B cell (primary cell): Measurements from ENCODE around the gene SARS2. TPM values are rescaled to one million over a fixed set of nuclear protein-coding genes. Genes with fewer than 3 reads are reported as not detected.

Experiments
- ATAC-seq: fragments of 200-7000 bp; cut with Tn5 transposase; one replicate; pipeline ENCODE4 v1.10.0; 2021; ENCODE audit warnings: low read depth, mild to moderate bottlenecking, moderate number of reproducible peaks, moderate library complexity
- CTCF ChIA-PET: fragments of 350-600 bp; sonication (Branson Sonifier 250); formaldehyde crosslinking; loops from one replicate; lab custom pipeline; 2021; ENCODE audit warnings: antibody characterized with exemption, inconsistent platforms; lab: Charles Lee
- POLR2A ChIA-PET: fragments of 350-600 bp; sonication (Branson Sonifier 250); formaldehyde crosslinking; loops from one replicate; lab custom pipeline; 2021; ENCODE audit warnings: antibody characterized with exemption; lab: Charles Lee
- DNase-seq: peaks from one replicate; pipeline ENCODE4 v3.0.0; 2013
- H2AFZ ChIP-seq: 2 replicates; pipeline ENCODE4 v1.6.1; 2012; ENCODE audit warnings: mild to moderate bottlenecking, low read depth, low read length; ENCODE audit not compliant: insufficient read depth, poor library complexity, severe bottlenecking
- H3K27ac ChIP-seq, 2 donors: 1 replicate in 1 of 2; 2 replicates in 1 of 2; pipeline ENCODE4 v1.5.1; 2012 to 2013; ENCODE audit warnings: low read length in 2 of 2, mild to moderate bottlenecking in 2 of 2, moderate library complexity in 1 of 2
- H3K27me3 ChIP-seq, 4 experiments: fragments of 200-600 bp in 1 of 4; sonication (generic) in 1 of 4; replicated peaks in 1 of 4; 1 replicate in 2 of 4; 2 replicates in 2 of 4; pipeline versions ENCODE4 v1.6.1 to v1.7.0; 2013 to 2016; ENCODE audit warnings: low read length in 3 of 4, mild to moderate bottlenecking in 2 of 4, mixed read lengths in 1 of 4, moderate library complexity in 1 of 4; ENCODE audit not compliant: insufficient read depth in 4 of 4, control insufficient read depth in 3 of 4; ENCODE audit errors: control extremely low read depth in 1 of 4
- H3K36me3 ChIP-seq, 2 experiments: replicated peaks in 1 of 2; 1 replicate in 1 of 2; 2 replicates in 1 of 2; pipeline versions ENCODE4 v1.6.1 to v1.7.1; 2013; ENCODE audit warnings: low read length in 1 of 2; ENCODE audit not compliant: insufficient read depth in 2 of 2, control insufficient read depth in 1 of 2; ENCODE audit errors: control extremely low read depth in 1 of 2, extremely low read depth in 1 of 2
- H3K4me1 ChIP-seq, 2 donors: fragments of 200-600 bp in 1 of 2; sonication (generic) in 1 of 2; 1 replicate in 1 of 2; 2 replicates in 1 of 2; pipeline versions ENCODE4 v1.5.1 to v1.6.1; 2013 to 2017; ENCODE audit warnings: low read length in 2 of 2; ENCODE audit not compliant: control insufficient read depth in 2 of 2, insufficient read depth in 2 of 2
- H3K4me2 ChIP-seq: replicated peaks from 2 replicates; pipeline ENCODE3; 2012; ENCODE audit warnings: mild to moderate bottlenecking, low read depth, low read length; ENCODE audit not compliant: poor library complexity, severe bottlenecking
- H3K4me3 ChIP-seq, 5 experiments: fragments of 200-600 bp in 1 of 5; sonication (generic) in 1 of 5; 1 replicate in 3 of 5; 2 replicates in 2 of 5; pipeline versions ENCODE4 v1.5.1 to v1.7.0; 2011 to 2016; ENCODE audit warnings: low read length in 4 of 5, mild to moderate bottlenecking in 4 of 5, low read depth in 2 of 5, control low read depth in 1 of 5, moderate library complexity in 1 of 5; ENCODE audit not compliant: insufficient read depth in 1 of 5; ENCODE audit errors: control extremely low read depth in 1 of 5, extremely low read depth in 1 of 5
- H3K79me2 ChIP-seq: fragments of 200-600 bp; sonication (generic); one replicate; pipeline ENCODE4 v1.6.0; 2016; ENCODE audit warnings: low read length; ENCODE audit not compliant: control insufficient read depth, insufficient read depth
- H3K9ac ChIP-seq: fragments of 200-600 bp; sonication (generic); 2 replicates; pipeline ENCODE4 v1.6.1; 2017; ENCODE audit warnings: mild to moderate bottlenecking, low read length, moderate library complexity
- H3K9me3 ChIP-seq, 3 donors: one replicate each; pipeline versions ENCODE4 v1.6.1 to v1.7.1; 2013; ENCODE audit warnings: low read length in 2 of 3; ENCODE audit not compliant: control insufficient read depth in 2 of 3, insufficient read depth in 1 of 3; ENCODE audit errors: control extremely low read depth in 1 of 3
- H4K20me1 ChIP-seq: 2 replicates; pipeline ENCODE4 v1.6.0; 2012; ENCODE audit warnings: mild to moderate bottlenecking, low read length; ENCODE audit not compliant: insufficient read depth, control insufficient read depth, poor library complexity, severe bottlenecking
- H3K27ac Mint-ChIP-seq: one replicate; pipeline ENCODE4 v1.8.0; 2021; ENCODE audit warnings: mixed read lengths
- H3K27me3 Mint-ChIP-seq: one replicate; pipeline ENCODE4 v1.8.0; 2021; ENCODE audit warnings: mixed read lengths
- H3K4me1 Mint-ChIP-seq: one replicate; pipeline ENCODE4 v1.8.0; 2021; ENCODE audit warnings: mixed read lengths
- H3K4me3 Mint-ChIP-seq: one replicate; pipeline ENCODE4 v1.8.0; 2021; ENCODE audit warnings: mixed read lengths
- H3K9me3 Mint-ChIP-seq: one replicate; pipeline ENCODE4 v1.8.0; 2022; ENCODE audit warnings: mixed read lengths; ENCODE audit not compliant: insufficient read depth
- CTCF ChIP-seq: fragments of 200-600 bp; IDR thresholded peaks from one replicate; pipeline ENCODE4 v1.8.0; 2022; ENCODE audit warnings: antibody characterized with exemption, mild to moderate bottlenecking
- EZH2 ChIP-seq: IDR thresholded peaks from 2 replicates; pipeline ENCODE4 v1.6.1; 2012; ENCODE audit warnings: borderline replicate concordance, low read depth, mild to moderate bottlenecking, moderate library complexity, low read length; ENCODE audit not compliant: insufficient read depth, poor library complexity, severe bottlenecking
- WGBS: methylation state at CpG from one replicate; pipeline ENCODE4 v1.1.5; 2013; ENCODE audit warnings: missing lambda C conversion rate; ENCODE audit not compliant: insufficient coverage; 5-methylcytosine and 5-hydroxymethylcytosine counted together
- intact Hi-C: fragments of 100-400 bp; cut with micrococcal nuclease; formaldehyde crosslinking; loops from one replicate; pipeline ENCODE4 v1.10.0; 2022
- polyA plus RNA-seq: library from polyadenylated mRNA; depleted of rRNA; stranded (reverse); fragments of >200 nt; gene quantifications from 2 replicates; pipeline ENCODE4 v1.2.3, GENCODE V29; 2012
- total RNA-seq, 2 donors: library from RNA; stranded (reverse); fragments of 120-200 nt in 1 of 2; gene quantifications; 1 replicate in 1 of 2; 2 replicates in 1 of 2; pipeline versions ENCODE4 v1.2.3 to v1.2.4, GENCODE V29; 2013 to 2022

Gene SARS2
- total and polyA plus RNA-seq, 2 donors (not counting 1 experiment from before 2014, with no cell fraction given): 38.1 to 65.9 TPM

GRCh38 chr19:38924388-38924787, 6.2 kb downstream of the SARS2 start:
- DNase-seq (no peak), ATAC-seq (no peak)
- intact Hi-C loops: no loop called here
- Histone ChIP-seq H4K20me1 (no peaks in the 10 kb centered on the region), H3K4me2 (no peak overlapping the region), H3K27me3 (no peaks in the 10 kb centered on the region), H2AFZ (no peak overlapping the region), H3K4me3 (no peak overlapping the region), H3K79me2 (peaks cover 20% of the 10 kb centered on the region), H3K36me3 (peaks cover 1 to 15% of the 10 kb centered on the region in 2 experiments), H3K9ac (no peak overlapping the region), H3K4me1 (peaks cover under 1 to 2% of the 10 kb centered on the region in 2 donors), H3K9me3 (no peaks in the 10 kb centered on the region), H3K27ac (no peak overlapping the region)
- TF ChIP-seq CTCF: no peak
- no peak for TF ChIP-seq EZH2
- 95% methylated on average over 6 of the region's 7 CpGs for WGBS
- Mint-ChIP-seq H3K4me1 (peaks cover 2% of the 10 kb centered on the region), H3K27ac (no peak overlapping the region), H3K9me3 (no peaks in the 10 kb centered on the region), H3K27me3 (no peaks in the 10 kb centered on the region), H3K4me3 (no peak overlapping the region)
- ChIA-PET POLR2A (no interaction called here), CTCF (no interaction called here)

GRCh38 chr19:38922482-38922881, 8.1 kb downstream of the SARS2 start:
- WGBS: 100% methylated on average over 3 of the region's 5 CpGs
- H3K4me1 ChIP-seq: no peaks in the 10 kb centered on the region
- Mint-ChIP-seq H3K27me3 (no peaks in the 10 kb centered on the region), H3K9me3 (no peaks in the 10 kb centered on the region), H3K4me1 (no peaks in the 10 kb centered on the region), H3K4me3 (no peak overlapping the region), H3K27ac (no peak overlapping the region)
- no peak overlapping the region for H3K9ac ChIP-seq
- H2AFZ ChIP-seq: no peak overlapping the region
- ATAC-seq (no peak), DNase-seq (no peak)
- H3K4me2 ChIP-seq: no peak overlapping the region
- intact Hi-C loops: no loop called here
- POLR2A ChIA-PET: interaction anchor here (0.6 kb wide), 1 partner anchor 284 kb away, joined by 4 read pairs; no protein-coding TSS in a partner anchor
- peaks cover 1 to 17% of the 10 kb centered on the region in 2 experiments for H3K36me3 ChIP-seq
- H3K79me2 ChIP-seq: peaks cover 10% of the 10 kb centered on the region
- no peaks in the 10 kb centered on the region for H3K27me3 ChIP-seq
- H3K9me3 ChIP-seq: no peaks in the 10 kb centered on the region
- no peak overlapping the region for H3K27ac ChIP-seq
- no peak overlapping the region for H3K4me3 ChIP-seq
- no peaks in the 10 kb centered on the region for H4K20me1 ChIP-seq
- CTCF ChIA-PET: no interaction called here
- no peak for TF ChIP-seq EZH2
- TF ChIP-seq CTCF: no peak
